LNCaP clone FGC (cell line): ENCODE data around the gene NXPH3.

ENCODE experiments used
- DNase-seq: peaks from one replicate; pipeline ENCODE4 v3.0.0-alpha.2; 2011; ENCODE audit warnings: low read depth
- H3K4me3 ChIP-seq: 2 replicates; pipeline ENCODE4 v1.5.1; 2011; ENCODE audit warnings: mild to moderate bottlenecking, low read depth, low read length, control low read depth
- TF ChIP-seq, protein P1 (sequence below): IDR thresholded peaks from 2 replicates; pipeline ENCODE4 v1.5.1; 2012; ENCODE audit warnings: mild to moderate bottlenecking; ENCODE audit not compliant: control insufficient read depth, insufficient read depth; ENCODE audit errors: extremely low read depth

The NXPH3 gene

DNA sequence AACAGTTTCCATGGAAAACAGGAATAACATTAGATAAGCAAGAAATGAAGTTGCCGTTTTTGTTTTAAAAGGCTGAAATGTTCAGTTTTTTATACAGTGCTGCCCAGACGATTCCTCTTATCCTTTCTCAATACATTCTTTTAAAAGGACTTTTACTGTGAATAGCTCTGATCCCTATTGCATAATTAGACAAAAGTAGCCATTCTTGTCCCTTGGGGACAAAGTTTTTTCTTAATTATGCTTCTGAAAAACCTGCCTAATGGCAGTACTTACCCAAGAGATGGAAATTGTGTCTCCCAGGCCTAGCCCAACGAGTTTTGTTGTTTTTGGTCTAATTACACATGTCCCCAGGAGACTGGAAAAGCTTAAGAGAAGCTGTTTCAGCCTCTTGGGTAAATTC lies 27.6 kb downstream of the NXPH3 start:
- DNase-seq = no peak
- TF ChIP-seq, protein P1, sequence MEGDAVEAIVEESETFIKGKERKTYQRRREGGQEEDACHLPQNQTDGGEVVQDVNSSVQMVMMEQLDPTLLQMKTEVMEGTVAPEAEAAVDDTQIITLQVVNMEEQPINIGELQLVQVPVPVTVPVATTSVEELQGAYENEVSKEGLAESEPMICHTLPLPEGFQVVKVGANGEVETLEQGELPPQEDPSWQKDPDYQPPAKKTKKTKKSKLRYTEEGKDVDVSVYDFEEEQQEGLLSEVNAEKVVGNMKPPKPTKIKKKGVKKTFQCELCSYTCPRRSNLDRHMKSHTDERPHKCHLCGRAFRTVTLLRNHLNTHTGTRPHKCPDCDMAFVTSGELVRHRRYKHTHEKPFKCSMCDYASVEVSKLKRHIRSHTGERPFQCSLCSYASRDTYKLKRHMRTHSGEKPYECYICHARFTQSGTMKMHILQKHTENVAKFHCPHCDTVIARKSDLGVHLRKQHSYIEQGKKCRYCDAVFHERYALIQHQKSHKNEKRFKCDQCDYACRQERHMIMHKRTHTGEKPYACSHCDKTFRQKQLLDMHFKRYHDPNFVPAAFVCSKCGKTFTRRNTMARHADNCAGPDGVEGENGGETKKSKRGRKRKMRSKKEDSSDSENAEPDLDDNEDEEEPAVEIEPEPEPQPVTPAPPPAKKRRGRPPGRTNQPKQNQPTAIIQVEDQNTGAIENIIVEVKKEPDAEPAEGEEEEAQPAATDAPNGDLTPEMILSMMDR = no peak
- no peak overlapping the region for H3K4me3 ChIP-seq

- TF ChIP-seq, protein P1 = 0 out of 2 replicates have a peak, but pooled peaks have one; percentile 10
- no peak overlapping the region for H3K4me3 ChIP-seq
- DNase-seq = no peak
These were observed 28.0 kb downstream of the NXPH3 start for GRCh38 chr17:49603720-49604119.

DNA sequence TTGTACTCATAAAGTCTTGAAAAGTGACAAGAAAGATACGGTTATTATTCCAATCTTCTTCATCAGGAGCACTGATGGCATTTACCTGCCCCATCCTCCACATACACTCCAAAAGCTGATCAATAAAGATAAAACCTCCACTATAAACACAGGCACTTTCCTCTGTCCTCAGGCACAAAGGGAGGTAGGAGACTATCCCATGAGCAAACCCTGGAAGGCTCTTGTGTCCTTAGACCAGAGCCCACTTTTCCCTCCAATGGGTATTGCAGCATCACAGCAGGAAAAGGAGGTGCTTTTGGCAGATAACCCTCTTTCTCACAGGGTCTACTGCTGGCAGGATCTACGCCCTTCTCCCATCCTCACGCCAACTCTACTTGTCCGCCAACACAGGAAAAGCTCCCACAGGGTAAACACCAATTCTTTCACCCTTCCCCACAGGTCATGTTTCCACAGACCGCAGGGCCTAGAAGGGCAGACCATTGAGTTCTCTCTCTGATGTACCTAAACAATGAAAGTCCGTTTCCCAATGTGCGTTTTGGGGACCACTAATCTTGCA lies 28.7 kb downstream of the NXPH3 start:
- TF ChIP-seq, protein P1 = no peak
- no peak overlapping the region for H3K4me3 ChIP-seq
- peak; percentile 39 for DNase-seq

DNA sequence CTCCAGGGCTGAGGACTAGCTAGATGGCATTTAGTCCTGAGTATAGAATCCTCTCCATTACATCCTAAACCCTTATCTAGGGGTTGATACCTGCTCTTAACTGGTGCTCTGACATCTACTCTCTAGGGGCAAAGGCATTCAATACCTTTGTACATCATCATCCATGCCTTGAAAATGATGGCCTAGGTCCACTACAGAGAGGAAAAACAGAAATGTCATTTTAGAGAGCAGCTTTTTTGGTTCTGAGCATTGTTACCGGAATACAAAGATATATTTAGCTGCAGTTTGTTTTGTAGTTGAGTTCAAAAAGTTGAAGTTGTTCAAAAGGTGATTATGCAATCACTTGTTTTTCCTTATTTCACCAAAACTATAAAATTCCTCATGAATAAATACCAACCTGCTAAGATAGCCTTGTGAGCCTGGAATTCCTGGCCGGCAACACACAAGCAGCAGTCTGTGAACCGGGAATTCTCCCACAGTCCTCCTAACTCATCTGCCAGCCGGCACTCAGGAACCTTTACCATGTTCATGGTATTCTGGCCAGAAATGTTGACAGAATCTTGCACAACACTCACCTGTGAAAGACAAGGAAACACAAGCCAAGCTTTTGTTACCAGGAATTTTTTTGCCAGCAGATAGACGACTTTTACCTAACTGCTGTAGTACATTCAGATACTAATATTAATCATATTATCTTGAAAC lies 35.4 kb downstream of the NXPH3 start:
- DNase-seq = no peak

GRCh38 chr17:49612726-49613125 lies 37.1 kb downstream of the NXPH3 start:
- no peak for DNase-seq
- TF ChIP-seq, protein P1 = no peak
- H3K4me3 ChIP-seq = no peak overlapping the region

More for the DNA sequence above, 35.4 kb downstream of the NXPH3 start:
- no peak overlapping the region for H3K4me3 ChIP-seq
- TF ChIP-seq, protein P1 = no peak

- no peak for DNase-seq
- no peak overlapping the region for H3K4me3 ChIP-seq
- TF ChIP-seq, protein P1 = no peak
These were observed 37.6 kb downstream of the NXPH3 start for GRCh38 chr17:49613182-49613800.

- TF ChIP-seq, protein P1 = peak; percentile 25; the same call in 1 of the 2 replicates
- DNase-seq = no peak
These were observed 40.4 kb downstream of the NXPH3 start for GRCh38 chr17:49616086-49616485.

More at GRCh38 chr17:49616086-49616485, 40.4 kb downstream of the NXPH3 start:
- H3K4me3 ChIP-seq = no peak overlapping the region
